ENCODE data around the gene CYLD.

DNA sequence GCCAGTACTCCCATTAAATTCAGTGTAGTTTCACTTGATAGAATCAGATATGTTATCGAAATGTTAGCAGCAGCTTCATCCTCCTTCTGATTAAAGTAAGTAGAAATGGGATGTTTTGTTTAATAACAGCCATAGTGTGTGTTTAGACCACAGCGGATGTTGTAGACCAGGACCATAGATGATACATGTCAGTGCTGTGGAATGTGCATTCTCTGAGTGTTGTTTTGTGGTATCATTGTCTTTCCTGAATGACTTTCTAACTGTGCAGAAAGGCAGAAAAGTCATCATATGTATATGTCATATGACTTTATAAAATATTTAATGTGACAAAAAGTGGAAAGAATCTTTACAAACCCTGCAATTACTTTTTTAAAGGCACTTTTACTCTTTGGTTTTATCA, 55.6 kb downstream of the CYLD start:
- no peak for TF ChIP-seq CTCF (IDR thresholded peaks at IDR 0.05; ENCODE audit: low read length)
- no peak for TF ChIP-seq EZH2 (optimal IDR thresholded peaks at IDR 0.05; ENCODE audit: low read depth, low read length)

Data from MM.1S (cell line).